Panc1 (cell line): ENCODE data around the gene ZC3H8.

ENCODE experiments used
- CTCF ChIP-seq: fragments of 450-650 bp; IDR thresholded peaks from 2 replicates; pipeline ENCODE4 v1.5.1; 2017; ENCODE audit warnings: mild to moderate bottlenecking
- POLR2AphosphoS5 ChIP-seq: IDR thresholded peaks from 2 replicates; pipeline ENCODE4 v1.6.1; 2012; ENCODE audit warnings: mild to moderate bottlenecking, low read depth, low read length, moderate library complexity
- REST ChIP-seq, 2 experiments: IDR thresholded peaks; 2 replicates each; pipeline ENCODE4 v1.6.1; 2011 to 2012; ENCODE audit warnings: low read depth in 2 of 2, control low read depth in 1 of 2, low read length in 1 of 2, mild to moderate bottlenecking in 1 of 2, moderate library complexity in 1 of 2; ENCODE audit not compliant: insufficient read depth in 1 of 2
- TCF7L2 ChIP-seq: IDR thresholded peaks from 2 replicates; pipeline ENCODE4 v1.6.1; 2011; ENCODE audit warnings: mild to moderate bottlenecking, low read depth, low read length, inconsistent platforms

GRCh38 chr2:112296407-112296806, 41.6 kb upstream of the ZC3H8 start:
- no peak for TF ChIP-seq CTCF
- no peak for TF ChIP-seq POLR2AphosphoS5
- TF ChIP-seq REST (IDR thresholded peaks at IDR 0.05; ENCODE audit: insufficient read depth in 1 of 2, low read depth in 2 of 2, low read length in 1 of 2), result no peak
- no peak for TF ChIP-seq TCF7L2
